Measurements from ENCODE around the gene FUT4. TPM values are rescaled to one million over a fixed set of nuclear protein-coding genes. Genes with fewer than 3 reads are reported as not detected.

Gene FUT4
- total RNA-seq, 1 donor from 2014 or later = 6.0 TPM

DNA sequence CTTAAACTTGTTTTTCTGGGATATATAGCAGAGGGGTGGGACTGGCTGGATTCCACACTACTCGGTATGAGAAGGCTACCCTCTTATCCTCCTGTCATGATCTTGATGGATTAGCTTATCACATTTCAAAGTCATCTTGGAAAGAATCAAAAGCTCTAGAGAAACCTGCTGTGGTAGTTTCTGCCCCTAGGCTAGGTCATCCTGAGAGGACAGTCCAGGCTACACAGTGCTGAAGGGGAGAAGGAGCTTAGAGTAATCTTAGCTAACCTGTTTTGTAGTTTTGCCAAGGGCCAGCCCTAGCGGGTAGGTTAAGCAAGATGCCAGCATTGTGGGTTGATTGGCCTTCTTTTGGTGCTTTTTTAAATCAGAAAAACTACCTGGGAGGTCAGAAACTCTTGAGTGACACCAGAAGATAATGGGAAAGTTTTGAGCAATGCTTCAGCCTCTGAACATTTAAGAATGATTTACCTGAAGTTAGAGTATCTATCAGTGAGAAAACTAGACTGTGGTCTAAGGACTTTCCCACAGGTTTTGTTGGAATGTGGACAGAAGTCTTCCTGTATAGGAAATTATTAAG lies 44.7 kb downstream of the FUT4 start:
- Histone ChIP-seq H3K4me1 (peaks cover 5% of the 10 kb centered on the region), H3K4me3 (no peak overlapping the region), H3K27ac (no peak overlapping the region), H3K27me3 (no peaks in the 10 kb centered on the region), H3K9me3 (no peaks in the 10 kb centered on the region), H3K36me3 (no peaks in the 10 kb centered on the region)
- TF ChIP-seq, protein P1, sequence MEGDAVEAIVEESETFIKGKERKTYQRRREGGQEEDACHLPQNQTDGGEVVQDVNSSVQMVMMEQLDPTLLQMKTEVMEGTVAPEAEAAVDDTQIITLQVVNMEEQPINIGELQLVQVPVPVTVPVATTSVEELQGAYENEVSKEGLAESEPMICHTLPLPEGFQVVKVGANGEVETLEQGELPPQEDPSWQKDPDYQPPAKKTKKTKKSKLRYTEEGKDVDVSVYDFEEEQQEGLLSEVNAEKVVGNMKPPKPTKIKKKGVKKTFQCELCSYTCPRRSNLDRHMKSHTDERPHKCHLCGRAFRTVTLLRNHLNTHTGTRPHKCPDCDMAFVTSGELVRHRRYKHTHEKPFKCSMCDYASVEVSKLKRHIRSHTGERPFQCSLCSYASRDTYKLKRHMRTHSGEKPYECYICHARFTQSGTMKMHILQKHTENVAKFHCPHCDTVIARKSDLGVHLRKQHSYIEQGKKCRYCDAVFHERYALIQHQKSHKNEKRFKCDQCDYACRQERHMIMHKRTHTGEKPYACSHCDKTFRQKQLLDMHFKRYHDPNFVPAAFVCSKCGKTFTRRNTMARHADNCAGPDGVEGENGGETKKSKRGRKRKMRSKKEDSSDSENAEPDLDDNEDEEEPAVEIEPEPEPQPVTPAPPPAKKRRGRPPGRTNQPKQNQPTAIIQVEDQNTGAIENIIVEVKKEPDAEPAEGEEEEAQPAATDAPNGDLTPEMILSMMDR (IDR thresholded peaks at IDR 0.05) = no peak
- ATAC-seq (no peak), DNase-seq (no peak)
- intact Hi-C loops (cut with DNase I) = no loop called here

DNA sequence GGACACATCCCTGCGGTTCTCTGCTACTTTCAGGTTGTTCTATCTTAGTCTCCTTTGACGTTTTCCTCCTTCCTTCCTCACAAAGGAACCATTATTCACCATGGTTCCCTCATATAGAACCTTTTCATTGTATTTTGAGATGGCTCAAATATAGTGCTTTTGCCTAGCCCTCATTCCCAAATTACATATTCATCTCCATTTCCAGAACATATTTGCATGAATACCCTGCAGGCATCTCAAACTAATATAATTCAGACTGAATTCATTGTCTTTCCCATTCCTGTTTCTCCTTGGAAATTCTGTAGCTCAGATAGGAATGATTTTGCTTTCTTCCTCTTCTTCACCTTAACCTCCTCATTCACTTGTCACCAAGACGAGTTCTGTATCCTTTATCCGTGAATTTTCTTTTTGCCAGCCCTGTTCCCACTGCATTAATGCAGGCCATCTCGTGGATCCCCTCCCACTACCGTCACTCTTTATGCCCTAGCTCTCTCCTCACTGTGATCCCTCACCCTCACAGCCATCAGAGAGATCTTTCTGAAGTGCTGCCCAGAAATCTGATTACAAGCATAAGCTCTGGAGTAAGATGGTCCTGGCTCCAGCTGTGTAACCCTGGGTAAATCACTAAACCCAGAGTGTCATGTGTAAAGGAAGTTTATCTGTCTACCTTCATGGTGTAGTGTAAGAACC lies 46.8 kb downstream of the FUT4 start:
- H3K27me3 ChIP-seq = no peaks in the 10 kb centered on the region
- H3K36me3 ChIP-seq = peaks cover 4% of the 10 kb centered on the region
- no peak overlapping the region for H3K4me3 ChIP-seq
- no peaks in the 10 kb centered on the region for H3K4me1 ChIP-seq
- no peak overlapping the region for H3K27ac ChIP-seq
- TF ChIP-seq, protein P1 (IDR thresholded peaks at IDR 0.05) = no peak
- DNase-seq = no peak
- no peaks in the 10 kb centered on the region for H3K9me3 ChIP-seq
- intact Hi-C loops (cut with DNase I) = no loop called here
- no peak for ATAC-seq

DNA sequence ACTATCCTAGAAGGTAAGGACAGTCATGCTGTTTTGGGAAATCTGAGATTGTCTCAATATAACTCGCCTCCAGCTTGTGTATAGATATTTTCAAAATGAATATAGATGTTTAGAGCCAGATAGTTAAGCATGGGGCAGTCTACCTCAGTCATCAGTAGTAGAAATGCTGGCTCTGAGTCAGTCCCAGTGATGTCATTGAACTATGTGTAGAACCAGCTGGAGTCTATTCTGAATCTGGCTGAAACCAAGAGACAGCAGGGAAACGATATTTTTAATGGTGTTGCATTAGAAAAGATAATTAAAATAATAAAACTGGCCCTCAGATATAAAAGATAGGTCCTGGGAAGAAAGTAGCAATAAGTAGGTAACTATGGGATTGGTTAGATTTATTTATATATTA lies 49.3 kb downstream of the FUT4 start:
- DNase-seq (no peak), ATAC-seq (no peak)
- H3K4me3 ChIP-seq = no peak overlapping the region
- intact Hi-C loops (cut with DNase I) = no loop called here
- H3K9me3 ChIP-seq = no peaks in the 10 kb centered on the region
- no peak overlapping the region for H3K27ac ChIP-seq
- no peaks in the 10 kb centered on the region for H3K4me1 ChIP-seq
- TF ChIP-seq, protein P1 (IDR thresholded peaks at IDR 0.05) = no peak
- H3K36me3 ChIP-seq = peaks cover 11% of the 10 kb centered on the region
- H3K27me3 ChIP-seq = no peaks in the 10 kb centered on the region

DNA sequence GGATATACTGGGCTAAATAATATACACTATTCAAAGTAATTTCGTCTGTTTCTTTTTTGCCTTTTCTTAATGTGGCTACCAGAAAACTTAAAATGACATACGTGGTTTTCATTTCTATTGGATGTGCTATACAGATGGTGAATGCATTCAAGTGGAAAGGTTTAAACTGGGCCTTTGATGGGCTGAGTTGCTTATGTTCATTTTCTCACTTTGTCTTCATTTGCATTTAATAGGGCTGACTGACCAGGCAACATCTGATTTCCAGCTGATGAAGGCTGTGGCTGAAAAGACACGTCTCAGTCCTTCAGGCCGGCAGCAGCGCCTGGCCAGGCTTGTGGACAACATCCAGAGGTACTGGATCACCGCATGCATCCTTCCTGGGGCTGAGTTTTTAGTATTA lies 51.4 kb downstream of the FUT4 start:
- H3K4me3 ChIP-seq = no peak overlapping the region
- peaks cover 11% of the 10 kb centered on the region for H3K36me3 ChIP-seq
- intact Hi-C loops (cut with DNase I) = no loop called here
- H3K9me3 ChIP-seq = no peaks in the 10 kb centered on the region
- no peak for DNase-seq
- ATAC-seq = no peak
- H3K27ac ChIP-seq = no peak overlapping the region
- H3K27me3 ChIP-seq = no peaks in the 10 kb centered on the region
- TF ChIP-seq, protein P1 (IDR thresholded peaks at IDR 0.05) = no peak
- H3K4me1 ChIP-seq = no peaks in the 10 kb centered on the region

DNA sequence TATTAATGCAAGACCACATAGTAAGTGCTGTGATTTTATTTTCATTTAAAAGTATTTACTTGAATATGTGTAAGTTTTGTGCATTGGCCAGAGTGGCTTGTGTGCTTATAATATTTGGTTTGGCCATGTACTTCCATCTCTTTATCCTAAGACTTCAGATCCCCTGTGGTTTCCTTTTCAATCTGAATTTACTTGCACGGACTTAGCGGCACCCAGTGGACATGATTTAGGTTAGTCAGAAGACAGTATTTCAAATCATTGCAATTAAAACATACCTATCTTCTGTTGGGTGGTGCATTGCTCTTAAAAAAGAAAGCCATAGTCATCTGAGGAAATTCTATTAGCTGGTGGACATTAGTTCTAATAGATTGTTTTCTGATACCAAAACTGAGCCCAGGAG lies 54.2 kb downstream of the FUT4 start:
- no peak for DNase-seq
- TF ChIP-seq, protein P1 (IDR thresholded peaks at IDR 0.05) = no peak
- no peak overlapping the region for H3K27ac ChIP-seq
- peaks cover 11% of the 10 kb centered on the region for H3K36me3 ChIP-seq
- no peaks in the 10 kb centered on the region for H3K4me1 ChIP-seq
- no peaks in the 10 kb centered on the region for H3K9me3 ChIP-seq
- H3K27me3 ChIP-seq = no peaks in the 10 kb centered on the region
- intact Hi-C loops (cut with DNase I) = no loop called here
- ATAC-seq = no peak
- H3K4me3 ChIP-seq = no peak overlapping the region

Other genes with a start within 250 kb of the FUT4 start
- gene IZUMO1R, start 239.3 kb upstream of the FUT4 start, total RNA-seq = not detected
- gene GPR83, start 142.5 kb upstream of the FUT4 start, total RNA-seq = 0.12 TPM
- gene MRE11, start 50.1 kb upstream of the FUT4 start, total RNA-seq = 17.4 TPM
- gene ANKRD49, start 49.9 kb upstream of the FUT4 start, total RNA-seq = 16.6 TPM
- not detected for gene C11orf97, start 31.5 kb upstream of the FUT4 start, total RNA-seq
- 2.9 TPM for gene PIWIL4, start 23.4 kb downstream of the FUT4 start, total RNA-seq
- gene AMOTL1, start 224.4 kb downstream of the FUT4 start, total RNA-seq = 62.5 TPM

Data from upper lobe of right lung (tissue), 1 donor.